ENCODE measurements around the gene SP140L. TPM values are rescaled to one million over a fixed set of nuclear protein-coding genes. Genes with fewer than 3 reads are reported as not detected.
"Not testable (repeated sequence)": the region's sequence is repeated elsewhere in the genome, so short reads cannot be mapped to it uniquely, and the experiment has no call there.

Gene SP140L
- total and polyA plus RNA-seq, 2 of the 8 experiments (the other 6 are each of a cell fraction or from before 2014, with no cell fraction given) = 0.36 to 1.5 TPM

GRCh38 chr2:230394301-230394700 lies 67.3 kb downstream of the SP140L start (continued):
- no peak for TF ChIP-seq RNF2 (IDR thresholded peaks at IDR 0.05; ENCODE audit: borderline replicate concordance, low read depth, low read length, missing control alignments, poor library complexity, severe bottlenecking)
- TF ChIP-seq ASH2L (IDR thresholded peaks at IDR 0.05; ENCODE audit: low read length) = no peak
- no peak for TF ChIP-seq SIN3A (conservative IDR thresholded peaks at IDR 0.05 in 1 of 2, IDR thresholded peaks at IDR 0.05 in 1 of 2; ENCODE audit: low read depth in 1 of 2, low read length in 2 of 2)
- TF ChIP-seq POLR2AphosphoS5 (IDR thresholded peaks at IDR 0.05; ENCODE audit: low read depth, low read length) = no peak
- no peak for TF ChIP-seq KDM1A (IDR thresholded peaks at IDR 0.05; ENCODE audit: borderline replicate concordance, low read length)

GRCh38 chr2:230398698-230399097 lies 71.7 kb downstream of the SP140L start:
- H2BK12ac ChIP-seq (ENCODE audit: low read depth, low read length); H3K4me3 ChIP-seq (ENCODE audit: extremely low read depth in 1 of 4, insufficient read depth in 2 of 4, low read depth in 3 of 4, low read length in 4 of 4); H3K23ac ChIP-seq (ENCODE audit: insufficient read length); H2BK20ac ChIP-seq (ENCODE audit: low read length); H3K56ac ChIP-seq (replicated peaks; ENCODE audit: insufficient read length, low read depth, low read length); H3K9ac ChIP-seq (replicated peaks in 1 of 4; ENCODE audit: extremely low read depth in 1 of 4, low read depth in 3 of 4, low read length in 3 of 4); H2AK5ac ChIP-seq (ENCODE audit: low read depth, low read length); H4K5ac ChIP-seq (ENCODE audit: insufficient read length, low read depth, low read length); H3K23me2 ChIP-seq (ENCODE audit: low read depth, low read length); CTCF ChIA-PET (ENCODE audit: partially characterized antibody); POLR2A ChIA-PET (ENCODE audit: partially characterized antibody); H3K4ac ChIP-seq (replicated peaks; ENCODE audit: insufficient read length, low read depth, low read length); H2AFZ ChIP-seq (ENCODE audit: low read length); H3K4me2 ChIP-seq (ENCODE audit: insufficient read depth in 1 of 2, low read depth in 2 of 2, low read length in 2 of 2); DNase-seq (ENCODE audit: low read depth in 1 of 2, low spot score in 2 of 2); H3K36me3 ChIP-seq (ENCODE audit: control insufficient read depth in 2 of 4, insufficient read depth in 4 of 4, low read length in 3 of 4); H3K18ac ChIP-seq (ENCODE audit: extremely low read depth, low read length); H2BK15ac ChIP-seq (ENCODE audit: low read length); H3K27me3 ChIP-seq (replicated peaks in 1 of 4; ENCODE audit: control insufficient read depth in 3 of 4, extremely low read depth in 1 of 4, insufficient read depth in 3 of 4, low read length in 3 of 4); H2BK120ac ChIP-seq (replicated peaks; ENCODE audit: low read depth, low read length); H3K79me2 ChIP-seq (ENCODE audit: control insufficient read depth in 1 of 2, insufficient read depth in 2 of 2, low read length in 2 of 2); H3K14ac ChIP-seq (ENCODE audit: insufficient read length); H4K91ac ChIP-seq (replicated peaks; ENCODE audit: insufficient read length, low read length); H3K27ac ChIP-seq (ENCODE audit: low read depth, low read length); FAIRE-seq; H4K20me1 ChIP-seq (replicated peaks in 1 of 2; ENCODE audit: control insufficient read depth in 1 of 2, insufficient read depth in 2 of 2, low read length in 2 of 2); H3K9me3 ChIP-seq (ENCODE audit: insufficient read depth in 2 of 2, low read depth in 1 of 2, low read length in 1 of 2); H3K79me1 ChIP-seq (ENCODE audit: low read depth, low read length); H4K8ac ChIP-seq (ENCODE audit: extremely low read depth, insufficient read depth, low read length); H2BK5ac ChIP-seq (ENCODE audit: low read depth, low read length); H3K4me1 ChIP-seq (replicated peaks in 1 of 4; ENCODE audit: control insufficient read depth in 3 of 4, insufficient read depth in 4 of 4, low read length in 3 of 4): not testable (repeated sequence)
- 97% methylated on average over 6 of the region's 6 CpGs; no CpG with 5 or more reads in 1 of the 2 experiments for WGBS, 2 experiments (ENCODE audit: extremely low coverage in 1 of 2, insufficient coverage in 1 of 2, insufficient read length in 1 of 2, insufficient replicate concordance in 2 of 2, low coverage in 1 of 2, low lambda C conversion rate in 2 of 2, missing lambda C conversion rate in 1 of 2)

All from H1 (cell line).